Activated T-helper 9 cell treated with anti-CD3 and anti-CD28 coated beads, Interleukin-2, amount 50 U/mL, for 16 hours (primary cell): Measurements from ENCODE around the gene SGIP1.

Source experiments
- DNase-seq: peaks from one replicate; pipeline ENCODE4 v3.0.0-alpha.2; 2020; ENCODE audit warnings: low read depth

Gene SGIP1

GRCh38 chr1:66606362-66607065 is 72.6 kb downstream of the SGIP1 start:
- DNase-seq, result no peak

GRCh38 chr1:66607458-66607857 is 73.5 kb downstream of the SGIP1 start:
- DNase-seq, result no peak

DNA sequence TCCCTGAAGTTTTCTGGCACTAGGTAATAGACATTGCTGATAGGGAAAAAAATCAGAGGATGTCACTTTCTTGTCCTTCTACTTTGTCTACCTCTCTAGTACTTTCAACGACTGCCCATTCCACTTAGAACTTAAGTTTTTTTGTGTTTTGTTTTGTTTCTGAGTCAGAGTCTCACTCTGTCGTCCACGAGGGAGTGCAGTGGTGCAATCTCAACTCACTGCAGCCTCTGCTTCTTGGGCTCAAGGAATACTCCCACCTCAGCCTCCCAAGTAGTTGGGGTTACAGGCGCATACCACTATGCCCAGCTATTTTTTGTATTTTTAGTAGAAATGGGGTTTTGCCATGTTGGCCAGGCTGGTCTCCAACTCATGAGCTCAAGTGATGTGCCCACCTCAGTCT is 79.2 kb downstream of the SGIP1 start:
- DNase-seq, result no peak

GRCh38 chr1:66617362-66618184 is 83.6 kb downstream of the SGIP1 start:
- DNase-seq, result no peak

GRCh38 chr1:66618390-66618789 is 84.4 kb downstream of the SGIP1 start:
- no peak for DNase-seq

DNA sequence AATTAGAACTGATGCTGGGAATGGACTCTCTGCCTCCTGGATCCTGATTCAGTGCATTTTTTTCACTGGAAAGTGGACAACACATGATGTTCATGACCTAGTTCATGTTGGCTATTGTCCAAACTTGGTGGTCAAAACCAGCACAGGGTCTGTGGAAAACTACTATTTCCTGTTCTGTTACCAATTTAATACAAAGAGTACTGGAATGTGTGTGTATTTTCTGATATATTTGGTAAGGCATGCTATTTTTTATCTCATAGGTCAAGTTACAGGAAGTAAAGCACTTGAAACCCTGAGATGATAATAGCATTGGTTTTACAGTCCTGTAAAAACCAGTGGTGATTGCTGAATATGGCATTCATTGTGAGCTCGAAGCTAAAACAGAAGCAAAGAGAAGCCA is 89.9 kb downstream of the SGIP1 start:
- DNase-seq, result no peak

GRCh38 chr1:66624412-66625060 is 90.6 kb downstream of the SGIP1 start:
- no peak for DNase-seq

DNA sequence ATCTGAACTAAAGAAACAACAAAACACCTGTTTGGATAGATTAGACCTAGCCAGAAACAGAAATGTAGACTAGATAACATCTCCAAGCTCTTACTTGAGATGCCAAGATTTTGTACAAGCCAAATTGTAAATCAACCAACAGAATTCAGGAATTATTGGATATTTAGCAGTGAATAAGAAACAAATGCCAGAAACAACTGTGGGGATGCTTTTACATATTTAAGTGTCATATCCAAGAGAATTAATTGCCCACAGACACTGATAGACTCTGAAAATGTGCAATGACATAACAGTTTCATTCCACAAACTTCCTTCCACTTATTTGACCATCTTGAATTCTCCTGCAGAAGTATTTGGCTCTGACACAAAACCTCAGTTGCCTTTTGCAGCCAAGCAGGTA is 92.3 kb downstream of the SGIP1 start:
- DNase-seq, result no peak

DNA sequence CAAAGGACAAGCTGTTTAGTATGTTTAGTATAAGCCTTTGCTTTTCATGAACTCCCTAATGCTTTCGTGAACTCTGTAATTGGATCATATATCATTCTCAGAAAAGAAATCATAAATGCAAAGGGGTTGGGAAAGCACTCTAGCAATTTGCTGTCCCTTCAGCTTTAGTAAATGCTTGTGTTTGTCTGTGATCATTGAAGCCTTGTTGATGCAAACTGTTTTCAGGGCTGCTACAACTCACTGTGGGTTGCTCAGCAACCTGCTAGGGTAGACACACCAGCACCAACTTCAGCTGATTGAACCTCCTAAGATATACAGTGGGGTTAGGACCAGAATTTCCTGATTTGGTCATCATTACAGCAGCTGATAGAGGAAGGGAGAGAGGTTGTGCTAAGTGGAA is 95.0 kb downstream of the SGIP1 start:
- DNase-seq, result no peak

DNA sequence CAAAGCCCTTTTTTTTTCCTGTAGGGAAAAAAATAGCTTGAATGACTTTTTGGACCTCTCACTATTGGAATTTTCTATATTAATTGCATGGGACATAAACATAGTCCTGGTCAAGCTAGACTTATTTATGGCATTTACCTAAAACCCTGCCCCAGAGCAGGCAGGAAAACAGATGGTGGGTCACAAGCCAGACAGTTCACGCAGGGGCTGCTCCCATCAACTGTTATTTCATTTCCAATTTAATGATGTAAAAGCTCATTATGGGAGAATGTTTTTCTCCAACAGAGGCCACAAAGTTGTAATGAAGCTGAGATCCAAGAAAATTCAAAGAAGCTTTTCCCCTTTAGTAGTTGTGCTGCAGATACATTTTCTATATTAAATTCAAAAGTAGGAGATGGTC is 99.2 kb downstream of the SGIP1 start:
- DNase-seq, result no peak

DNA sequence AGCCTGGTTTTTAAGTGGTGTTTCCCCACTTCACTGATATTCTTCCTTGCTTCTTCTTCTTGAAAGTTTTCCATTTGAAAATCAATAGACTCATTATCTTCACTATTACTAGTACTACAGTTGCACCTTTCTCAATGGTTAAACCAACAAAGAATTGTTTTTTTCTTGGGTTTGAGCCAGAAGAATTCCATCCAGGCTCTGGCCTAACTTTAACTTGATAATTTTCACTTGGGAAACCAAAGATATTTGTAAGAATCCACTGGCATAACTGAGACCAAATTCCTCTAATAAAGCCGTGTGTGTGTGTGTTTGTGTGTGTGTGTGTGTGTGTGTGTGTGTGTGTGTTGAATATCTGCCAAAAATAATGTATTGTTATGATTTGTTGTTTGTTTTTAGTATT is 103.2 kb downstream of the SGIP1 start:
- DNase-seq, result no peak

DNA sequence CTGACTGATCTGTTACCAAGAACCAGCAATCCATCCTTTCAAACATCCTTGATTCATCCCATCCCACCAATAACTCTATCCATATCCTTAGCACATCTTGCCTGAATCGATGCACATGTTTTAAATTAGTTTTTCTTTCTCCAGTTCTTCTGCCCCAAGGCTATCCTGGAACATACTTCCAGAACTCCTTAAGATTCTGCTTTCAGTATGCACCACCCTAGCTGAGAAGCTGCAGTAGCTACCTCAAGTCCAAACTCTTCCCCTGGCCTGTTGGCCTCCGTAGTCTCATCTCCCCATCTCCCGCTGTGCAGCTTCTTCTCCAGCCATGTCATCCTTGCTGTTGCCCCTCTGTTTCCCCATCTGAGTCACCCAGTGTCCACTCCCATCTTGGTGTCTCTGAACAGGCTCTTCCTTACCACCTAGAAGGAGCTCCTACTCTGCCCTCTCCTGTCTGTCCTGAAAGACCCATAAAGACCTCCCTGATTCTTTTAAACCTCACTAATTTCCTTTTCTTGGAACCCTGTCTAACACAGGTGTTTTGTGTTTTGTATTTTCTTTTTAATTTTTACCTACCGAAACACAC is 108.0 kb downstream of the SGIP1 start:
- no peak for DNase-seq

DNA sequence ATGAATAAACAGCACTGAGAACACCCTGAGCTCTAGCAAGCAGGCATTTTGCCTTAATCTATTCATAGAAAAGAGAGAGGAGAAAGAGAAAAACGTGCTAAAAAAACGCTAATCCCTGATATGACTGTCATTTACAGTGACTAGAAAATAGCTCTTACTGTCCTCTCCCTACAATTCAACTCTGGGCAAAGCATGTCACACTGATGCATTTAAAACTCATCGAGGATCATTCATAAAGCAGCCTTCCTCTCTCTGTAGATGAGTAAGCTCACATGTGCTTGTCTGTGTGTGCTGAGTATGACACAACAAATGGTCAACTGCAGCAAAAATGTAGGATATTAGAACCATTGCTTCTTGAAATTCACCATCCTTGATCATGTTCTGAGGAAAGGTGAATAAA is 109.0 kb downstream of the SGIP1 start:
- no peak for DNase-seq

DNA sequence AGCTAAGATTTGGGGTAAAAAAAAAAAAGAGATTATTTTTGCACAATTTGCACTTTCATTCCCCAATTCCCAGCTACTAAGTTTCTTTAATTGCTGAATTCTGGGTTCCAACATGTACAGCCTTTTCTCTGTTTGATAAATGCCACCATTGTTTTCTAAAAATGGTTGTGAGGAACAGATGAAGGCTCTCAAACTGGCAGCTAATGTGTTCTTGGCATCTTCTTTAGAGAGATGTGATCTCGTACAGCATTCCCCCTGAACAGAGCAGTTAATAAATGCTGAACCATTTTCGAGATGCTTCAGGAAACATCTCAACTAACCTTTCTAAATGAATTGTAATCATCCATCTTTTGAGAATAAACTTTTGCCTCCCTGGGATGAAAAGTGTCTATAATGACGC is 110.4 kb downstream of the SGIP1 start:
- DNase-seq, result no peak

GRCh38 chr1:66648901-66649595 is 115.1 kb downstream of the SGIP1 start:
- no peak for DNase-seq

DNA sequence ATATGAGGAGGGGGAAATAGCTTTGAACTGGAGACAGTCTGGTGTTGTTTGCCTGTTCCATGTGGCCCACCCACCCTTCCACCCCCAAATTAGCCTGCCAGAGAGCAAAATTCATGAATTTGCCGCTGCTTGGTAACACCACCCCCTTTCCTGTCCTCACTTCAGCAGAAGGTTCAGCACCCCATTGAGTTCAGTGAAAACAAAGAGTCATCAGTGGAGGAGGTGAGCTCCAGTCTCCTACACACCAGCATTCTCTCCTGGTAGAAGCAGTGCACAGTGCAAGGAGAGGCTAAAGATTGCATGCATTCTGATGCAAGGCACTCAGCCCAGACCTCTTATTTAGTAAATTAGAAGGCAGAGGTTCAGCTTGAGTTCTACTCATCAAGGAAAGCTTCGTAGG is 118.6 kb downstream of the SGIP1 start:
- no peak for DNase-seq

GRCh38 chr1:66654643-66655042 is 120.7 kb downstream of the SGIP1 start:
- DNase-seq, result no peak

DNA sequence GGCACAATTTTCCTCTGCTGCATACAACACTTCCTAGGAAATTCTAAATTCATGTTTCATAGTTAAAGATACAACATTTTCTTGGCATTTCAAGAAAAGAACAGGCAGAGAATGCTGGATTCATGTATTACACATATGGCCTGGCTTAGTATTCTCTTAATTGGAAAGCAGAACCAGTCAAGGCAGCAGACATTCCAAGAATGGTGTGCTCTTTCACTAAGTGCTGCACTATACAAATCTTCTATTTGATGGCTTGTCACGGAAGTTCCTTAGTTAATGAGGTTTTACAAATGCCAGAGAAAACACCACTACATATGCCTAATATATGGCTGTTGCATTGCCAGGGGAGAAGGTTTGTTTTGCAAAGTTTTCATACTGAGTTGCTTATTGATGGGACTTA is 137.5 kb downstream of the SGIP1 start:
- DNase-seq, result no peak

- no peak for DNase-seq
These were observed 142.8 kb downstream of the SGIP1 start for GRCh38 chr1:66676613-66677298.

DNA sequence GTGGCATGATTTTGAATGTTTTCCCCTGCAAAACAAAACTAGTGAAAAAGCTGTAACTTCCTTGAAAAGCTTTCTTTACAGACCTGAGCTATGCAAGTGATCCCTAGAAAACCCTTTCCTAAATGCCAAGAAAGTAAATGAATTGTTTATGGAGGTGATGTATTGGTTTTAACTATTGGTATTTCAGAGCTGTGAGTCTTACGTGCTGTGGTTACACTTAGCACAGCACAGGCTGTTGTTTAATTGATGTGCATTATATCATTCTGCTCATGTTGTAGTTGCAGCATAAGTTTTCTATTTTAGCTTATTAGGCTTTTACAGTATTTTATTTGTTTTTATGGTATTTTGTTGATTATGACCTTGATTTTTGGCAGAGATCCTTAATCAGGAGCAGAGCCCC is 144.2 kb downstream of the SGIP1 start:
- no peak for DNase-seq

GRCh38 chr1:66679140-66679539 is 145.2 kb downstream of the SGIP1 start:
- no peak for DNase-seq

- DNase-seq, result no peak
These were observed 147.7 kb downstream of the SGIP1 start for GRCh38 chr1:66681686-66682085.
